Smooth muscle cell of the coronary artery (primary cell): Measurements from ENCODE around the gene FBLN7. TPM values are rescaled to one million over a fixed set of nuclear protein-coding genes. Genes with fewer than 3 reads are reported as not detected.

Source experiments
- total RNA-seq: library from RNA; depleted of rRNA; stranded (reverse); fragments of >200 nt; gene quantifications from 2 replicates; pipeline ENCODE4 v1.2.3, GENCODE V29; 2014; ENCODE audit warnings: low replicate concordance

Gene FBLN7, protein sequence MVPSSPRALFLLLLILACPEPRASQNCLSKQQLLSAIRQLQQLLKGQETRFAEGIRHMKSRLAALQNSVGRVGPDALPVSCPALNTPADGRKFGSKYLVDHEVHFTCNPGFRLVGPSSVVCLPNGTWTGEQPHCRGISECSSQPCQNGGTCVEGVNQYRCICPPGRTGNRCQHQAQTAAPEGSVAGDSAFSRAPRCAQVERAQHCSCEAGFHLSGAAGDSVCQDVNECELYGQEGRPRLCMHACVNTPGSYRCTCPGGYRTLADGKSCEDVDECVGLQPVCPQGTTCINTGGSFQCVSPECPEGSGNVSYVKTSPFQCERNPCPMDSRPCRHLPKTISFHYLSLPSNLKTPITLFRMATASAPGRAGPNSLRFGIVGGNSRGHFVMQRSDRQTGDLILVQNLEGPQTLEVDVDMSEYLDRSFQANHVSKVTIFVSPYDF
- total RNA-seq, result 4.0 and 4.6 TPM in 2 replicates

DNA sequence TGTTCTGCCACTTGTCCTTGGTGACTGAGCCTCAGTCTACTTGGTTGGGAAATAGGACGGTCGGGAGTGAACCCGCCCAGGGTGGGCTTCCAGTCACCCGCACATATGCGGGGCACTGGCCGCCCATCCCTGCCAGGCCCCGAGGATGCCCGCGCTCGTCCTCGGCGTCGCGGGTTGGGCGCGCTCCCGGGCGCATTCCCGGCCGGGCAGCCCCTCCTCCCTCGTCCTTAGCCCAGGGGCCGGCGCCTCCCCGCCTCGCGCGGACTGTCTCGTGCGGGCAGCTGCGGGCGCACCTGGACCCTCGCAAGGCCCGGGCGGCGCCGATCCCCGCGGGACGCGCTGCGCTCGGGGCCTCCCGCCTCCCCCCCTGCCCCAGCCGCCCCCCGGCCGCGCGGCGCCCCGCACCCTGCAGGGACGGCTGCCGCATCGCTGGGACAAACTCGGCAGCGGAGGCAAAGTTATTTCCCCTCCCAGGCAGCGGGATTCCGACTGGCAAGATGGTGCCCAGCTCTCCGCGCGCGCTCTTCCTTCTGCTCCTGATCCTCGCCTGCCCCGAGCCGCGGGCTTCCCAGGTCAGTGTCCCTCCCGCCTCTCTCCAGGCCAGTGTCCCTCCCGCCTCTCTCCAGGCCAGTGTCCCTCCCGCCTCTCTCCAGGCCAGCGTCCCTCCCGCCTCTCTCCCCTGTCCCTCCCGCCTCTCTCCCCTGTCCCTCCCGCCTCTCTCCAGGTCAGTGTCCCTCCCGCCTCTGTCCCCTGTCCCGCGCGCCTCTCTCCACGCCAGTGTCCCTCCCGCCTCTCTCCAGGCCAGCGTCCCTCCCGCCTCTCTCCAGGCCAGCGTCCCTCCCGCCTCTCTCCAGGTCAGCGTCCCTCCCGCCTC, at the start of gene FBLN7:
FBLN7 (plus strand) TSS at position 227 of the 874 bp plus-strand sequence; CDS start at position 498, 271 bp downstream.

Other genes with a start within 250 kb of the FBLN7 start
- gene MERTK, start 239.8 kb upstream of the FBLN7 start, total RNA-seq, result 0.23 and 0.90 TPM in 2 replicates
- 16.5 and 30.8 TPM in 2 replicates for gene TMEM87B, start 83.1 kb upstream of the FBLN7 start, total RNA-seq
- 5.5 and 6.4 TPM in 2 replicates for gene ZC3H8, start 116.7 kb downstream of the FBLN7 start, total RNA-seq
- gene ZC3H6, start 137.2 kb downstream of the FBLN7 start, total RNA-seq, result 3.3 and 3.4 TPM in 2 replicates